22Rv1 (cell line): ENCODE data around the gene OR4F15.

ENCODE experiments used
- H3K27ac ChIP-seq: fragments of 450-650 bp; 2 replicates; pipeline ENCODE4 v1.5.1; 2017
- CTCF ChIP-seq: fragments of 450-650 bp; IDR thresholded peaks from 2 replicates; pipeline ENCODE4 v1.5.1; 2017; ENCODE audit warnings: mild to moderate bottlenecking
- ZFX ChIP-seq: fragments of 450-650 bp; IDR thresholded peaks from 2 replicates; pipeline ENCODE4 v1.6.1; 2017; ENCODE audit warnings: antibody characterized with exemption, borderline replicate concordance

OR4F15 gene

DNA sequence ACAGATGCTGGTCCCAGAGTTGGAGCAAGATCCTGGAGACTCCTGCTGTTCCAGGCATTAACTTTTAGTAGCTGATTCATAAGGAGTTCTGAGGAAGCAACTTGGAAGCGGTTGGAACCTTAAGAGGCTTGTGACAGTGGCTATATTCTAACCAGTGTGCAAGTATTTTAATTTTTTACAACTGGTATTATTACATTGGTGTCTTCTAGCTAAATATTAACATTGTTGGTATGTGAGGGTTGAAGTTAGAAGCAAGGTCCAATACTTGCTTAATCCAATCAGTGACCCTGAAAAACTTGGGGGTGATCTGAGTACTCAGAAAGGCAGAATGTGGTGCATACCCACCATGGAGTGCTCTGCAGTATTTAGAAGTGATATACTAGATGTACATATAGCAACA, 1.5 kb upstream of the OR4F15 start:
- no peak overlapping the region for H3K27ac ChIP-seq
- no peak for TF ChIP-seq ZFX
- no peak for TF ChIP-seq CTCF

- H3K27ac ChIP-seq, result no peak overlapping the region
- TF ChIP-seq ZFX, result no peak
- TF ChIP-seq CTCF, result no peak
Observed at GRCh38 chr15:101810876-101811275, 1.1 kb upstream of the OR4F15 start.

DNA sequence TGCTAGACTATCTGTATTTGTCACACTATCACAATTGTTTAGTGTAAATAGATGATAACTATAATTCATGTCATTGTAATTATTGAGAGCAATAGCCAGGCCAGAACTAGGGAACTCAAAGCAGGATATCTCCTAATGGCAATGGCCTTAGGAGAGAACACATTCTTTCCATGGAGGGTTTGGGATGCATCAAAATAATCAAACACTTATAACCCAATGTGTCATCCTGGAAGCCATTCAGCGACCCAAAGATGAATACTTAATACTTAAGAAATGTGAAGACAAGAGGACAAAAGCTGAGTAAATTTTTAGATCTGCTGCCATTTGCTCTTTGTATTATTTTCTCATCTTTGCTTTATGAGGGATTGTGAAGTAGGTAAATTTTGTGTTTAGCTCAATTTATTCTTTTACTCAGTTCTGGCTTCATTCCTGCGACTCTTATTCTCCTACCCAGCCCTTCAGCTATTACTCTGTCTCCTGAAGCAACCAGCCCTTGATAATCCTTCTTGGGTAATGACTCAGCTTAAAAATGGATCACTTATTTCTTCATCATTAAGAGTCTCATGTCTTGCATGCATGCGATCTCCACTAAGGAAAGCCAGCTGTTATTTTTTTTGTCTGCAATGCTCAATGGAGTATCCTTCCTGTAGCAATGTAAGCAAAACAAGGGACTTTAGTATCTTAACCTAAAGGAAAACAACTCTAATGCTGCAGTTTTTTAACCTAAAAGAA, 2.0 kb downstream of the OR4F15 start:
- H3K27ac ChIP-seq, result no peak overlapping the region
- TF ChIP-seq ZFX, result no peak
- TF ChIP-seq CTCF, result no peak

DNA sequence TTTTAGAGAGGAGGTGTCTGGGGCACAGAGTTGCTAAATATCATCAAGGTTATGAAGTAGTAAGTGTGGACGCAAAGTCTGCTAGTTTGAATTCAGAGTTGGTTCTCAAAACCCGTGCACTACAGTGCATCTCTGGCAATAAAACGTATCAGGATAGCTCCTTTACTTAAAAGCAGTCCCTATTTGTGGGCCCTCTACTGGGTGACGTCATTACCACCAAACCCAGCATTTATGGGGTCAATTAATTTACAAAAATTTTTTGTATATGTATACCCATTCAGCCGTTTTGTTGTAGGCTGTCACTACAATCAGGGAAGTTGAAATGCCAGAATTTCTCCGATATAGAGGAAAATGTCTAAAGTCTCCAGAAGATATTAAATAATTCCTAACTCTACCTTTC, 8.8 kb downstream of the OR4F15 start:
- TF ChIP-seq CTCF (no peak), ZFX (no peak)
- no peak overlapping the region for H3K27ac ChIP-seq

GRCh38 chr15:101827257-101827656, 15.3 kb downstream of the OR4F15 start:
- TF ChIP-seq ZFX, result no peak
- no peak for TF ChIP-seq CTCF
- no peak overlapping the region for H3K27ac ChIP-seq

DNA sequence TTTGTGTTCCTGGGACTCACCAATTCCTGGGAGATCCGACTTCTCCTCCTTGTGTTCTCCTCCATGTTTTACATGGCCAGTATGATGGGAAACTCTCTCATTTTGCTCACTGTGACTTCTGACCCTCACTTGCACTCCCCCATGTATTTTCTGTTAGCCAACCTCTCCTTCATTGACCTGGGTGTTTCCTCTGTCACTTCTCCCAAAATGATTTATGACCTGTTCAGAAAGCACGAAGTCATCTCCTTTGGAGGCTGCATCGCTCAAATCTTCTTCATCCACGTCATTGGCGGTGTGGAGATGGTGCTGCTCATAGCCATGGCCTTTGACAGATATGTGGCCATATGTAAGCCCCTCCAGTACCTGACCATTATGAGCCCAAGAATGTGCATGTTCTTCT, 16.8 kb downstream of the OR4F15 start:
- TF ChIP-seq ZFX, result no peak
- H3K27ac ChIP-seq, result no peak overlapping the region

GRCh38 chr15:101841656-101842055, 29.7 kb downstream of the OR4F15 start:
- H3K27ac ChIP-seq, result no peak overlapping the region
- TF ChIP-seq CTCF (no peak), ZFX (no peak)

GRCh38 chr15:101844916-101845315, 32.9 kb downstream of the OR4F15 start:
- H3K27ac ChIP-seq, result no peak overlapping the region
- TF ChIP-seq ZFX (no peak), CTCF (no peak)
